Epithelial cell of umbilical artery (primary cell): ENCODE data around the gene FGF5. TPM values are rescaled to one million over a fixed set of nuclear protein-coding genes. Genes with fewer than 3 reads are reported as not detected.

ENCODE experiments used
- total RNA-seq: library from RNA; depleted of rRNA; stranded (reverse); fragments of >200 nt; gene quantifications from 2 replicates; pipeline ENCODE4 v1.2.3, GENCODE V29; 2014

FGF5 gene
- 0.30 and 0.32 TPM in 2 replicates for total RNA-seq

GRCh38 chr4:80266253-80266901, at the start of gene FGF5:
TSS of gene FGF5 (plus strand) at chr4:80266664. CDS start at chr4:80266825, 161 bp downstream.

GRCh38 chr4:80335554-80336358, 69.3 kb downstream of the FGF5 start, which contains the start of gene CFAP299:
TSS of gene CFAP299 (plus strand) at chr4:80335730.

Other genes with a start within 250 kb of the FGF5 start
- gene ANTXR2, start 193.4 kb upstream of the FGF5 start, total RNA-seq = 60.2 and 99.1 TPM in 2 replicates
- 1.1 and 2.3 TPM in 2 replicates for gene PRDM8, start 69.2 kb upstream of the FGF5 start, total RNA-seq
- gene CFAP299, start 69.1 kb downstream of the FGF5 start, total RNA-seq = not detected in 2 replicates